Measurements from ENCODE around the gene AOC3.
"Not testable (repeated sequence)": the region's sequence is repeated elsewhere in the genome, so short reads cannot be mapped to it uniquely, and the experiment has no call there.

The AOC3 gene

GRCh38 chr17:42867694-42868261 is 16.8 kb downstream of the AOC3 start:
- not testable (repeated sequence) for DNase-seq

- DNase-seq = no peak
Observed at GRCh38 chr17:42868338-42868737, 17.3 kb downstream of the AOC3 start.

GRCh38 chr17:42871647-42872046 is 20.6 kb downstream of the AOC3 start:
- DNase-seq = no peak

- DNase-seq = no peak
Observed at GRCh38 chr17:42872251-42872965, 21.4 kb downstream of the AOC3 start.

GRCh38 chr17:42873315-42873714 is 22.3 kb downstream of the AOC3 start:
- DNase-seq = no peak

GRCh38 chr17:42873932-42874695 is 23.1 kb downstream of the AOC3 start:
- not testable (repeated sequence) for DNase-seq

- DNase-seq = no peak
Observed at GRCh38 chr17:42877037-42877436, 26.0 kb downstream of the AOC3 start.

GRCh38 chr17:42878123-42878880 is 27.3 kb downstream of the AOC3 start:
- DNase-seq = no peak

- no peak for DNase-seq
Observed at GRCh38 chr17:42878924-42879595, 28.1 kb downstream of the AOC3 start.

- DNase-seq = no peak
Observed at GRCh38 chr17:42879596-42879985, 28.6 kb downstream of the AOC3 start.

- no peak for DNase-seq
Observed at GRCh38 chr17:42880776-42881310, 29.8 kb downstream of the AOC3 start.

GRCh38 chr17:42881706-42882105 is 30.7 kb downstream of the AOC3 start:
- not testable (repeated sequence) for DNase-seq

GRCh38 chr17:42882166-42882565 is 31.2 kb downstream of the AOC3 start:
- DNase-seq = no peak

- DNase-seq = no peak
Observed at GRCh38 chr17:42883802-42884558, 33.0 kb downstream of the AOC3 start.

GRCh38 chr17:42885806-42886205 is 34.8 kb downstream of the AOC3 start:
- not testable (repeated sequence) for DNase-seq

GRCh38 chr17:42886283-42887176 is 35.5 kb downstream of the AOC3 start:
- no peak for DNase-seq

- DNase-seq = no peak
Observed at GRCh38 chr17:42889809-42890208, 38.8 kb downstream of the AOC3 start.

GRCh38 chr17:42891539-42892152 is 40.6 kb downstream of the AOC3 start:
- no peak for DNase-seq

GRCh38 chr17:42893359-42893758 is 42.4 kb downstream of the AOC3 start:
- no peak for DNase-seq
